ENCODE results near the gene ZP1.
A peak's percentile ranks its signal among the peaks of the same experiment; 100 is the strongest.

ZP1 gene

DNA sequence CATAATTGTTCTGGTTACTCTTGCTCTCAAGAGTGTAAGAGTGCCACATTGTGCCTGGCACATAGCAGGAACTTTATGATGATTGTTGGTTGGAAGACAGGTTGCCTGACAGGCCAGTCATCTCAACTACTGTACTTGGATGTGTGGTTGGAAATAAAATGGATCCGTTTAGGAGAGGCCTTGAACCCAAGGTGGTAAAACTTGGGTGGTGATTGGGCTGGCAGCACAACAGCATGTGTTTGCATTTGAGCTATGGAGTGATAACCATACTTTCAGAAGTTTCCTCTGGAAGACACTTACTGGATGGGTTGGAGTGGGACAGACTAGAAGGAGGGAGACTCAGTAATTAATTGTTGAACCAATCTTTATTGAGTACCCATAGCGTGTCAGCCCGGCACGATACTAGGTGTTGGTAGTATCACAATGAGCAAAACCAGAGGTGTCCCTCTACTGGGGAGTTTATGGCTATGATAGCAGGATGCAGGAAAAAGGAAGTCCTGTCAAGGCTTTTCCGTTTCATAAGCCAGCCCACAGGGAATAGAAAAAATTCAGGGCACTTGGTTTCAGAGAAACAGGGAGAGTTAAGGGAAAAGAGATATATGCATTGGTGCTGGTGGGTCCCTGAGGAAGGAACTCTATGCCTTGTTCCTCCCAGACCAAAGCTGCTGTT lies 43.5 kb downstream of the ZP1 start:
- DNase-seq, result no peak

GRCh38 chr11:60912223-60912850 lies 45.0 kb downstream of the ZP1 start:
- peak; percentile 35 to 62 for DNase-seq

DNA sequence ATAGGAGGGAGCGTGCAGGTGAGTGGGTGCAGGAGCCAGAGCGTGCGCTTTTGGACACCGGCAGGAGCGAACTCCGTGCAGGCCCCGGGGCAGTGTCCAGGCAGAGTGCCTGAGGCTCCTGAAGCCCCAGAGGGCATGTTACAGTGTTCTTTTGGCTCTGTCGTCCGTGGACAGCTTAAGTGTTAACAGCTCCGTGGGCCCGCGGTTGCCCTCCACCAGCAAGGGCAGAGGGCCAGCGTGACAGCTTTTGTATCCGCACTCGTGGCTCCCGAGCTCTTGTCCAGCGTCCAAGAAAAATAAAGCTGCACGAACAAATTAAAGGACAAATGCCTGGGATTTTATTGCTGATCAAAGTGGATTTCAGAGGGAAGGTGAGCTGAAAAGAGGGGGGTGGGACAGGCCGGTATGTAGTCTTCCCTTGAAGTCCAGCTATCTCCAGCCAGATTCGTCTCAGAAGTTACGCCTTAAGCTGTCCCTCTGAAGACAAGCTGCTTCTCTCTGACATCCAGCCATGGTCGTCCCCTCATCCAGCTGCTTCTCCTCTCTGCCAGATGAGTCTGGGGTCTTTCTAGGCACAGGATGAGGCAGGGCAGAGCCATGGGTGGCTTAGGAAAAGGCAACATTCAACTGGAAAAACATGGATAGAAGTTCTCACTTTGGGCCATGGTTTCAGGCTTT lies 45.6 kb downstream of the ZP1 start:
- no peak for DNase-seq

- DNase-seq, result peak; percentile 91
These were observed 46.7 kb downstream of the ZP1 start, which contains the start of gene TMEM109 for GRCh38 chr11:60913793-60914632. TSS of gene TMEM109 (plus strand) at chr11:60914158. CDS start at chr11:60919694, 5,536 bp downstream.

GRCh38 chr11:60914633-60915247 lies 47.4 kb downstream of the ZP1 start:
- no peak for DNase-seq

DNA sequence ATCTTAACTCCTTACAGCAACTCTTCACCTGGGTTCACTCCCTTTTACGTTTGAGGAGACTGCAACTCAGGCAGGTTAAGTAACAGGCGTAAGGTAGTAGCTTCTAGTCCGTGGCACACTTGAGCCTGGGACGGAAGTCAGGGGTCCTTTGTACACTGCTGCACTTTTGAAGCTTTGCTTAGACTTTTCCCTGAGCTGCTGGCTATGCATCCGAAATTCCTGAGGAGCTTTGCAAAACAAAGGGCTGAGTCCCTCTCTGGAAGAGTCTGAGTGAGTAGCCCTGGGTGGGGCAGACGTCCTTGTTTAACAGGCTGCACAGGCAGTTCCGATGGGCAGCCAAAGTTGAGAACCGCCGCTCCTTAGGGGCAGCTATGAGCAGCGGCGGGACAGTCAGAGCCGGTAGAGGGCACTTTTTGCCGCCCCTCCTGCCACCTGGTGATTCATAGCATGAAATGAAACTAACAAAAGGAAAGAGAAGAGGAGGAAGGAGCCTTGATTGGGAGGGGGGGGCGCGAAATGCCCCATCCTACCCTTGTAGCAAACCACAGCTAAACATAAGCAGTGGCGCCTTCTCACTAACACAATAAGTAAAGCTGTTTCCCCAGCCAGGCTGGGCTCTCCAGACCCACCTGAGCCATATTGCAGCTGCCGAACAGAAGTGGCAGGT lies 48.0 kb downstream of the ZP1 start:
- DNase-seq, result peak; percentile 79

DNA sequence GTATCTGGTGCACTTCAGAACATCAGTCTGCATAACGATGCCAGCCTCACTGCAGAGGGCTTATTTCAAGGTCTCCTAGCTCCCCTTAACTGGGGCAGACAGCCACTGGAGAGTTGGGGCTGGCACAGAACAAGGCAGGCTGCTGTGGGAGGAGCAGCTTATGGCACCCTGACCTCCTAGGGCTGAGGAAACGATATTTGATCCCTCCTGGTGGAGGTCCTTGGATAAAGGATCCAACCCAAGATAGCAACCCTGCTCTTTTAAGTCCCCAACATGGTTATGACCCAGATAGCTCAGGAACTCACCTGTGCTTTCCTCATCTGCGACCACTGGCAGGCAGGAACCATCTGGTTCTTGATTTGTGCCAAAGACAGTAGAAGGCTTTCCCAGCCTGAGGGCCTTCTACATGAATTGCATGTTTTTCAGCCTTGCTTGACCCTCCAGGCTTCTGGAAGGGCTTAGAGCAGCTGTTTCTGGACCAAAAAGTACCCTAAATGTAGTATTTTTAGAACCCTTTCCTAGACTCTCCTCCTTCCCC lies 49.4 kb downstream of the ZP1 start:
- DNase-seq, result no peak

- DNase-seq, result no peak
These were observed 49.9 kb downstream of the ZP1 start for GRCh38 chr11:60917267-60917666.

- no peak for DNase-seq
These were observed 51.1 kb downstream of the ZP1 start for GRCh38 chr11:60918251-60918938.

- no peak for DNase-seq
These were observed 51.6 kb downstream of the ZP1 start for GRCh38 chr11:60918939-60919265.

- DNase-seq, result no peak
These were observed 52.0 kb downstream of the ZP1 start for GRCh38 chr11:60919320-60919719.

DNA sequence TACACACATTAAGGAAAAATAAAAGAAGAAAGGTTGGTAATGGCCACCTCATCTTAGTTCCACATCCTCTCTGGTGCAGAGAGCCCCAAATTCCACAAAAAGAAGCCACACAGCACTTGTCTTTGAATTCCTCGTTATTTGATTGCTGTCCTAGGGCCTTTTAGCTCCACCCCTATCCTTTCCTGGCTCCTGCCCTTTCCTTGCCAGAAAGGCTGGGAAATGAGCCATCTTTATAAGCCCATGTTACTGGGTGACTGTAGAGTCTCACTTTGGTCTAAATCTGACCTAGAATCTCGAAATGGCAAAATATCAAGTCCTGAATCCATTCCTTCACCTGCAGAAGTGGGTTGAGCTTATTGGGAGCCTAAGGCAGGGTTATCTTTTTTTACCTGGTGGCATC lies 52.6 kb downstream of the ZP1 start:
- no peak for DNase-seq

GRCh38 chr11:60921259-60921658 lies 53.9 kb downstream of the ZP1 start:
- no peak for DNase-seq

DNA sequence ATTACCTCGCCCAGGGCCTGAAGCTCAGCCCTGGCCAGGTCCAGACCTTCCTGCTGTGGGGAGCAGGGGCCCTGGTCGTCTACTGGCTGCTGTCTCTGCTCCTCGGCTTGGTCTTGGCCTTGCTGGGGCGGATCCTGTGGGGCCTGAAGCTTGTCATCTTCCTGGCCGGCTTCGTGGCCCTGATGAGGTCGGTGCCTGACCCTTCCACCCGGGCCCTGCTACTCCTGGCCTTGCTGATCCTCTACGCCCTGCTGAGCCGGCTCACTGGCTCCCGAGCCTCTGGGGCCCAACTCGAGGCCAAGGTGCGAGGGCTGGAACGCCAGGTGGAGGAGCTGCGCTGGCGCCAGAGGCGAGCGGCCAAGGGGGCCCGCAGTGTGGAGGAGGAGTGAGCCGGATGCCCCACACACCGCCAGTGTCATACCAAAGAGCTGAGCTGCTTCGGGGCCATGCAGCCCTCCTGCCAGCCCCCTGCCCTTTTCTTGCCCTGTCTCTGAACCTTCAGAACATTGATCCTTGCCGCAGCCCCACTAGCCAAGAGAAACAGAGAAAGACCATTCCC lies 54.5 kb downstream of the ZP1 start:
- DNase-seq, result no peak

- DNase-seq, result no peak
These were observed 55.6 kb downstream of the ZP1 start for GRCh38 chr11:60922906-60923305.

DNA sequence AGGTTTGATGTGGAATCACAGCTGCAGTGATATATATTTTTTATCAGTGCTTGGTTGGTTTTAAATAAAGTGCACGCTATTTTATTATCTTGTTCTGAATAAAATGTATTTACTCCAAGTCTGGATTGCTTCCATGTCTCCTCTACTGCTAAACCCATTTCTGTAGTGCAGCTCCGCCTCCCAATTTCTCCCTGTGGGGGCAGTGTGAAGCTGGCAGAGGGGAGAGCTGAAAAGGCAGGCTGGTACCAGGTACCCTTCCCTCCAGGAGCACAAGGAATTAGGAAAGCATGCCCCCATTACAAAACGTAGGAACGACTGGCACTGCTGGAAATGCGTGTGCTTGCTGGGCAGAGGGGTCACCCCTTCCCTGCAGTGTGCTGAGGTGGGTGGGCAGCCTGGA lies 56.0 kb downstream of the ZP1 start:
- DNase-seq, result no peak

GRCh38 chr11:60923800-60924109 lies 56.4 kb downstream of the ZP1 start:
- DNase-seq, result no peak

GRCh38 chr11:60924110-60924905 lies 57.0 kb downstream of the ZP1 start, which contains the start of gene TMEM132A:
TSS of gene TMEM132A (plus strand) at chr11:60924460. CDS start at chr11:60924634, 174 bp downstream.
- no peak for DNase-seq
